Esophagus squamous epithelium (tissue), 4 donors: Measurements from ENCODE around the gene KLHL11.

ENCODE experiments used
- POLR2A ChIP-seq, 4 donors: fragments of 450-650 bp; IDR thresholded peaks; one replicate each; pipeline ENCODE4 v1.6.1; 2017; ENCODE audit warnings: antibody characterized with exemption in 4 of 4, mild to moderate bottlenecking in 4 of 4, moderate library complexity in 3 of 4
- TF ChIP-seq, protein P1 (sequence below), 6 experiments: fragments of 450-650 bp in 4 of 6; fragments of 200-600 bp in 2 of 6; sonication (generic) in 2 of 6; IDR thresholded peaks; one replicate each; pipeline ENCODE4 v1.5.1; 2016 to 2019; ENCODE audit warnings: antibody characterized with exemption in 6 of 6, mild to moderate bottlenecking in 4 of 6, moderate library complexity in 4 of 6

DNA sequence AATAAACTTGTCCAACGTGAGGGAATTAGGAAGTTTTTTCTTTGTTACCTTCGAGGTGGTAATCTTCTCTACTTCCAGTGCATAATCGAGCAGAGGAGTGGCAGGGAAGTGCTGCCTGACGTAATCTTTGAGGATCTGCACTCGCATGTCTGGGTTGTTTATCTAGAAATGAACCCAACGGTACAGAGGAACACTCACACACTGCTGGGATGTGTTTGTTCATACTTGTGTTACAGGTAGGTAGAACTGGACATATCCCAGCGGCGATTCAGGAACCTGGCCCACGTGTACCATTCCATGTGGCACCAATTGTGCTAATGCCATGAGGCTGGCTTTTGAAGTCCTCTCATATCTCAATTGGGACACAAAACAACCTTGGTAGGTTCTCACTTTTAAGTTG, 4.2 kb upstream of the KLHL11 start:
- TF ChIP-seq, protein P1, sequence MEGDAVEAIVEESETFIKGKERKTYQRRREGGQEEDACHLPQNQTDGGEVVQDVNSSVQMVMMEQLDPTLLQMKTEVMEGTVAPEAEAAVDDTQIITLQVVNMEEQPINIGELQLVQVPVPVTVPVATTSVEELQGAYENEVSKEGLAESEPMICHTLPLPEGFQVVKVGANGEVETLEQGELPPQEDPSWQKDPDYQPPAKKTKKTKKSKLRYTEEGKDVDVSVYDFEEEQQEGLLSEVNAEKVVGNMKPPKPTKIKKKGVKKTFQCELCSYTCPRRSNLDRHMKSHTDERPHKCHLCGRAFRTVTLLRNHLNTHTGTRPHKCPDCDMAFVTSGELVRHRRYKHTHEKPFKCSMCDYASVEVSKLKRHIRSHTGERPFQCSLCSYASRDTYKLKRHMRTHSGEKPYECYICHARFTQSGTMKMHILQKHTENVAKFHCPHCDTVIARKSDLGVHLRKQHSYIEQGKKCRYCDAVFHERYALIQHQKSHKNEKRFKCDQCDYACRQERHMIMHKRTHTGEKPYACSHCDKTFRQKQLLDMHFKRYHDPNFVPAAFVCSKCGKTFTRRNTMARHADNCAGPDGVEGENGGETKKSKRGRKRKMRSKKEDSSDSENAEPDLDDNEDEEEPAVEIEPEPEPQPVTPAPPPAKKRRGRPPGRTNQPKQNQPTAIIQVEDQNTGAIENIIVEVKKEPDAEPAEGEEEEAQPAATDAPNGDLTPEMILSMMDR (IDR thresholded peaks at IDR 0.05) = no peak
- no peak for TF ChIP-seq POLR2A (IDR thresholded peaks at IDR 0.05)
